Trophoblast cell (in vitro differentiated cells and primary cell): ENCODE measurements around the gene SIL1.

Source experiments
- DNase-seq, 2 donors: peaks; one replicate each; pipeline ENCODE4 v3.0.0-alpha.2; 2016
- H2AFZ ChIP-seq: 2 replicates; pipeline ENCODE4 v1.6.1; 2013; ENCODE audit warnings: low read length, moderate library complexity, mild to moderate bottlenecking; ENCODE audit not compliant: insufficient read depth, poor library complexity
- H2AK5ac ChIP-seq: 2 replicates; pipeline ENCODE4 v1.6.1; 2013; ENCODE audit warnings: mild to moderate bottlenecking, low read length
- H2BK120ac ChIP-seq: 2 replicates; pipeline ENCODE4 v1.6.1; 2013; ENCODE audit warnings: low read length, mild to moderate bottlenecking, moderate library complexity; ENCODE audit not compliant: insufficient read depth, poor library complexity
- H2BK12ac ChIP-seq: 2 replicates; pipeline ENCODE4 v1.6.1; 2013; ENCODE audit warnings: mild to moderate bottlenecking, low read length, moderate library complexity
- H2BK5ac ChIP-seq: 2 replicates; pipeline ENCODE4 v1.6.1; 2013; ENCODE audit warnings: low read length, low read depth, moderate library complexity, mild to moderate bottlenecking; ENCODE audit not compliant: poor library complexity
- H3K14ac ChIP-seq: 2 replicates; pipeline ENCODE4 v1.6.1; 2013; ENCODE audit warnings: mild to moderate bottlenecking, low read length
- H3K18ac ChIP-seq: 2 replicates; pipeline ENCODE4 v1.6.1; 2013; ENCODE audit warnings: mild to moderate bottlenecking, low read length
- H3K23ac ChIP-seq: 2 replicates; pipeline ENCODE4 v1.6.1; 2013; ENCODE audit warnings: low read length
- H3K27ac ChIP-seq: 2 replicates; pipeline ENCODE4 v1.5.1; 2013; ENCODE audit warnings: low read depth, mild to moderate bottlenecking, inconsistent platforms, low read length, moderate library complexity
- H3K27me3 ChIP-seq: 2 replicates; pipeline ENCODE4 v1.6.1; 2013; ENCODE audit warnings: inconsistent platforms, mild to moderate bottlenecking, low read length, moderate library complexity; ENCODE audit not compliant: insufficient read depth
- H3K36me3 ChIP-seq, 2 experiments: 1 replicate in 1 of 2; 2 replicates in 1 of 2; pipeline ENCODE4 v1.6.1; 2013; ENCODE audit warnings: low read length in 2 of 2, mild to moderate bottlenecking in 2 of 2, moderate library complexity in 1 of 2; ENCODE audit not compliant: insufficient read depth in 2 of 2, control insufficient read depth in 1 of 2
- H3K4ac ChIP-seq: 2 replicates; pipeline ENCODE4 v1.6.1; 2013; ENCODE audit warnings: low read depth, mild to moderate bottlenecking, low read length, moderate library complexity
- H3K4me1 ChIP-seq, 2 experiments: 1 replicate in 1 of 2; 2 replicates in 1 of 2; pipeline ENCODE4 v1.6.1; 2013; ENCODE audit warnings: low read length in 2 of 2, mild to moderate bottlenecking in 2 of 2, moderate library complexity in 1 of 2; ENCODE audit not compliant: insufficient read depth in 2 of 2, control insufficient read depth in 1 of 2
- H3K4me2 ChIP-seq: 2 replicates; pipeline ENCODE4 v1.6.1; 2013; ENCODE audit warnings: inconsistent platforms, mild to moderate bottlenecking, low read length, moderate library complexity
- H3K4me3 ChIP-seq: 2 replicates; pipeline ENCODE4 v1.5.1; 2013; ENCODE audit warnings: mild to moderate bottlenecking, low read depth, low read length, inconsistent platforms
- H3K79me1 ChIP-seq: one replicate; pipeline ENCODE4 v1.6.1; 2013; ENCODE audit warnings: low read length
- H3K79me2 ChIP-seq: 2 replicates; pipeline ENCODE4 v1.6.1; 2013; ENCODE audit warnings: low read length, mild to moderate bottlenecking; ENCODE audit not compliant: control insufficient read depth, insufficient read depth, poor library complexity
- H3K9ac ChIP-seq: 2 replicates; pipeline ENCODE4 v1.6.1; 2013; ENCODE audit warnings: mild to moderate bottlenecking, low read length
- H3K9me3 ChIP-seq: 2 replicates; pipeline ENCODE4 v1.6.1; 2013; ENCODE audit warnings: low read depth, mild to moderate bottlenecking, control low read depth, inconsistent platforms, low read length; ENCODE audit not compliant: insufficient read depth
- H4K12ac ChIP-seq: 2 replicates; pipeline ENCODE4 v1.6.1; 2013; ENCODE audit warnings: low read depth, mild to moderate bottlenecking, low read length, moderate library complexity
- H4K8ac ChIP-seq: 2 replicates; pipeline ENCODE4 v1.6.1; 2013; ENCODE audit warnings: low read depth, mild to moderate bottlenecking, low read length, moderate library complexity
- H4K91ac ChIP-seq: one replicate; pipeline ENCODE4 v1.6.1; 2013; ENCODE audit warnings: low read depth, mild to moderate bottlenecking, low read length, moderate library complexity
- WGBS: extraction: QIAGEN DNeasy Blood & Tissue Kit; methylation state at CpG from one replicate; pipeline ENCODE4 v1.1.7; 2013; ENCODE audit warnings: missing lambda C conversion rate; ENCODE audit not compliant: insufficient read length, insufficient coverage; ENCODE audit errors: extremely low coverage; 5-methylcytosine and 5-hydroxymethylcytosine counted together

The SIL1 gene

DNA sequence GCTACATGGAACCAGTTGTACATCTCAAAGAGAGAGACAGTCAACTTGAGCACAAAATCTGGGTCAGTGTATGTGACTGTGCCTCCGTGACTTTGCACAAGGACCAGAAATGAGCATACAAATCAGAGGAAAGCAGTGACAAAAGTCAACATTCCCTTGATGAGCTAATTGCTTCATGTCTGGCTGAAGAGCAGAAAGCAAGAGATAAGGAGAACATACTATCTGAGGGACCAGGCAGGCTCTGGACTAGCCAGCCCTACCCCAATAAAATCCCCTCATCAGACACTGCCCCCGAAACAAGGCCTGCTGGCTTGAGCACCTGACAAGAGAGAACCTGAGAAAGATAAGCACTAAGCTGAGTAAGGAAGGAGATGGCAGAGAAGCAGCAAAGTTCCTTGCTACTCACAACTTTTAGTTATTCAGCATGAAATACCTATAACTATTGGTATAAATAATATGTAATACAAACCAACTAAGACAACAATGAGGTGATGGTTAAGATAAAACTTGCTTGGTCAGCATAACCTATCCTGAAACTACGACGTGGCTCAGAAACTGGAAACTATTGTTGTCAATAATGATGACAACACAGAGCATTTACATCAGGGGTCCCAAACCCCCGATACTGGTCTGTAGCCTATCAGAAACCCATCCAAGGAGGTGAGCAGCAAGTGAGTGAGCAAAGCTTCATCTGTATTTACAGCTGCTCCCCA, 9.5 kb downstream of the SIL1 start:
- Histone ChIP-seq H3K36me3 (no peaks in the 10 kb centered on the region), H3K9ac (no peak overlapping the region), H3K4ac (no peak overlapping the region), H2BK12ac (no peak overlapping the region), H3K4me1 (peaks cover 2 to 4% of the 10 kb centered on the region in 2 experiments), H2AK5ac (no peak overlapping the region), H3K79me1 (no peaks in the 10 kb centered on the region), H3K27me3 (no peaks in the 10 kb centered on the region), H4K12ac (no peak overlapping the region), H4K8ac (no peak overlapping the region), H3K79me2 (no peaks in the 10 kb centered on the region), H3K27ac (no peak overlapping the region), H3K14ac (no peak overlapping the region), H3K9me3 (no peaks in the 10 kb centered on the region), H3K23ac (no peak overlapping the region), H3K18ac (no peak overlapping the region), H2AFZ (no peak overlapping the region), H4K91ac (no peak overlapping the region), H2BK5ac (no peak overlapping the region), H3K4me3 (no peak overlapping the region), H3K4me2 (no peak overlapping the region), H2BK120ac (no peak overlapping the region)
- DNase-seq: peak in 1 of 2 donors; percentile 54
- no CpG with 5 or more reads among the region's 5 CpGs for WGBS

DNA sequence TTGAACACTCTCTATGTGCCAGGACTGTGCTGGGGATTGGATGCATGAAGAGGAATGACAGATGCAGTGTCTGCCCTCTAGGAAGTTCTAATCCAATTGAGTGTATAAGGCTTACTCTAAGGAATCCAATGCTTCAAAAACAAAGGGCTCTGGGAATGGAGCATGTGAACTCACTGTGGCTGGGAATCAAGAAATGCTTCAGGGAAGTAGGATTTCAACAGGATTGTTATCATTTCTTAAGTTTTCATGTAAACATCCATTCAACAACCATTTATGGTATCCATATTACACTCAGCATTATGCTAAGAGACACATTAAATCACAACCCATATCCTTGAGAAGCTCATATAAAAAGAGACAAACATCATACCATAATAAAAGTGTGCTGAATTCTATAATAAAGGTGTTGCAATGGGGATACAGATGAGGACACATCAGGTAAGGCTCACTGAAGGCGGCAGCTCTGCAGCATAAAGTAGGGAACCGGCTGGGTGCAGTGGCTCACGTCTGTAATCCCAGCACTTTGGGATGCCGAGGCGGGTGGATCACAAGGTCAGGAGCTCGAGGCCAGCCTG, 11.3 kb downstream of the SIL1 start:
- H3K4ac ChIP-seq: no peak overlapping the region
- H2BK120ac ChIP-seq: no peak overlapping the region
- no peak overlapping the region for H3K27ac ChIP-seq
- H3K79me1 ChIP-seq: no peaks in the 10 kb centered on the region
- peaks cover 5 to 7% of the 10 kb centered on the region in 2 experiments for H3K4me1 ChIP-seq
- no peak overlapping the region for H2BK12ac ChIP-seq
- H3K4me2 ChIP-seq: no peak overlapping the region
- H3K18ac ChIP-seq: no peak overlapping the region
- no peaks in the 10 kb centered on the region for H3K79me2 ChIP-seq
- no peaks in the 10 kb centered on the region for H3K36me3 ChIP-seq
- no peak overlapping the region for H3K14ac ChIP-seq
- no peak overlapping the region for H4K8ac ChIP-seq
- no peak overlapping the region for H3K9ac ChIP-seq
- H2AFZ ChIP-seq: no peak overlapping the region
- no peak overlapping the region for H4K91ac ChIP-seq
- peak in 1 of 2 donors; percentile 58 for DNase-seq
- H3K23ac ChIP-seq: no peak overlapping the region
- H2AK5ac ChIP-seq: no peak overlapping the region
- no CpG with 5 or more reads among the region's 6 CpGs for WGBS
- no peaks in the 10 kb centered on the region for H3K9me3 ChIP-seq
- H4K12ac ChIP-seq: no peak overlapping the region
- H3K4me3 ChIP-seq: no peak overlapping the region
- H2BK5ac ChIP-seq: no peak overlapping the region
- no peaks in the 10 kb centered on the region for H3K27me3 ChIP-seq

DNA sequence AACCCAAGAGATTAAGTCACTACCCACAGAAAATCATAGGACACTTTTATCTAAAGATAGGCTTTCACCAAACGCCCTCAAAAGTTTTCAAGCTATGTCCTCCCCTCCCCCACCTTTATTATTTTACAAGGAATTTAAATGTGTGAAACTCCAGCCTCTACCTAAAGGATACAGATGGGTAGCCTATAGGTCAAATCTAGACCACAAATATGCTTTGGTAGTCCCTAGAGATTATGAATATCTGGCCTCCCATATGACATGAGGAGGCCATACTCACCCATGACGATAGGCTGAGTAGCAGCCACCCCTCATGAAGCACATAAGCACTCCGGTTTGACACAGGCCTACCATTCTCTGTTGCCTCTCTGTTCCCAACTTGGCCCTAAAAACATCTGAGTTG, 11.9 kb downstream of the SIL1 start:
- Histone ChIP-seq H3K9ac (no peak overlapping the region), H2BK120ac (no peak overlapping the region), H4K12ac (no peak overlapping the region), H3K9me3 (no peaks in the 10 kb centered on the region), H3K36me3 (no peaks in the 10 kb centered on the region), H2BK5ac (no peak overlapping the region), H3K27me3 (no peaks in the 10 kb centered on the region), H2BK12ac (no peak overlapping the region), H3K23ac (no peak overlapping the region), H3K4ac (no peak overlapping the region), H3K14ac (no peak overlapping the region), H3K4me3 (no peak overlapping the region), H4K8ac (no peak overlapping the region), H3K79me1 (no peaks in the 10 kb centered on the region), H2AK5ac (no peak overlapping the region), H3K27ac (no peak overlapping the region), H4K91ac (no peak overlapping the region), H3K4me1 (peaks cover 5 to 7% of the 10 kb centered on the region in 2 experiments), H3K79me2 (no peaks in the 10 kb centered on the region), H3K4me2 (no peak overlapping the region), H2AFZ (no peak overlapping the region), H3K18ac (no peak overlapping the region)
- no CpG with 5 or more reads among the region's 3 CpGs for WGBS
- no peak for DNase-seq

DNA sequence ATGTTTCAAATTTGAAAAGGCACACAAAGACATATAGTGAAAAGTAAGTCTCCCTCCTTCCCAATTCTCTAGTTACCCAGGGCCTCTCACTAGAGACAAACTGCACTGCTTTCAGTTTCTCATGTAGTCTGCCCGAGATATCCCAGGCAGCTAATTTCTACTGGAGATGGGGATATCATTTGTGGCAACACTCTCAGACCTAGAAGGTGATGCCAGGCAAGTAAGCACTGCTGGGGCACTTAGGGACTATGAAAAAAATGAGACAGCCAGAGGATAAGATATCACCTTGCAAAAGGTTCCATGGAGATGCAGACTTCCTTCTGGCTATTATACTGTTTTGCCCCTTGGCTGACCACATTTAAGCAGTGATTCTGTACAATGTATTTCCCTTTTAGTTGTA, 12.6 kb downstream of the SIL1 start:
- Histone ChIP-seq H2BK12ac (no peak overlapping the region), H2AK5ac (no peak overlapping the region), H3K4me3 (no peak overlapping the region), H3K9me3 (no peaks in the 10 kb centered on the region), H4K91ac (no peak overlapping the region), H3K4me1 (peaks cover 5 to 7% of the 10 kb centered on the region in 2 experiments), H4K8ac (no peak overlapping the region), H3K27ac (no peak overlapping the region), H3K18ac (no peak overlapping the region), H3K79me2 (no peaks in the 10 kb centered on the region), H3K14ac (no peak overlapping the region), H3K4me2 (no peak overlapping the region), H2BK120ac (no peak overlapping the region), H3K27me3 (no peaks in the 10 kb centered on the region), H4K12ac (no peak overlapping the region), H3K4ac (no peak overlapping the region), H2AFZ (no peak overlapping the region), H2BK5ac (no peak overlapping the region), H3K9ac (no peak overlapping the region), H3K23ac (no peak overlapping the region), H3K36me3 (no peaks in the 10 kb centered on the region), H3K79me1 (no peaks in the 10 kb centered on the region)
- no CpG with 5 or more reads among the region's 1 CpG for WGBS
- no peak for DNase-seq
